ENCODE measurements around the gene PLEKHG1. TPM values are rescaled to one million over a fixed set of nuclear protein-coding genes. Genes with fewer than 3 reads are reported as not detected.

PLEKHG1 gene
- total RNA-seq, 1 donor from 2014 or later, result 0.57 TPM

GRCh38 chr6:150588888-150589499 is 10.7 kb upstream of the PLEKHG1 start:
- intact Hi-C loops (cut with micrococcal nuclease), result no loop called here

DNA sequence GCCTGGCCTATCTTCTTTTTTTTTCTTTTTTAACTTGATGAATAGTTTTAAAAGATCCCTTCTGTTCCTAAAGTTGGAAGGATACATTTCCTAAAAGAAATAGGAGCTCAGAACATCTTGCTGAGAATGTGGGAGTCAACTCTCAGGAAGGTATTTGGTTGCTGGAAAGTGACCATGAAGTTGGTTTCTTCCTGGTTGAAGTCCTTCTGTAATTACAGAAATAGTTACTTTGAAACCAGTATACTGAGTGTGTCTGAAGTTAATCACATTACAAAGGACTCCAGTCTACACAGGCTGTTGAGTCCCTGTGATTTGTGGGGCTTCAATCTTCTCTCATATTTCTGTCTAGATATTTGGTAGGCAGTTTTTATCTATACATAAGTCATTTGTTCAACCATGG is 9.8 kb upstream of the PLEKHG1 start:
- intact Hi-C loops (cut with micrococcal nuclease), result no loop called here

- intact Hi-C loops (cut with micrococcal nuclease), result no loop called here
Observed at GRCh38 chr6:150590446-150590845, 9.2 kb upstream of the PLEKHG1 start.

DNA sequence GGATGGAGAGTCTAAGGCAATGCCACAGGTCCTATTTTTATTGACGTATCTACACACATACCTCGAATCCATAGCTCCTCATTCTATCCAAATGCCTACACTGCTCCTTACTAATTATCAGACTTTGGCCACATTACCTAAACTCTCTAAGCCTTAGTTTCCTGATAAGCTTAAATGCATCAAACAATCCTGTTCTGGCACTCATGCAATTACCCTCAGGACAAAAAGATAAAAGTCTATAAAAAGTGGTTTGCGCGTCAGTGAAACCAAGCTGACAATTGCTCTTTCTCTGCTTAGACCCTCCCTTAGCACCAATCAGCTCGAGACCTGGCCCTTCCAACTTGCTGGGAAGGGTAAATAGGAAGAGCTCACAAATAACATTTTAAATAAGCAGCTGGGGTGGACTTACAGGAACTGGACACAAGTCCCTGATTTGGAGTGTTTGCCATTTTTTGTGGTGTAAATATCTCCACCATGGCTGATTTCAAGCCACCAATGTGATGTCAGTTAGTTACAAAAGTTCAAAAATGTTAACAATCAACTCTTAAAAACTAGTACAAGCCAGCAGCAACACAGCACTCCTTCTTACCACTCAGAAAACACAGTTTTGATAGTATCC is 7.2 kb upstream of the PLEKHG1 start:
- intact Hi-C loops (cut with micrococcal nuclease), result no loop called here

DNA sequence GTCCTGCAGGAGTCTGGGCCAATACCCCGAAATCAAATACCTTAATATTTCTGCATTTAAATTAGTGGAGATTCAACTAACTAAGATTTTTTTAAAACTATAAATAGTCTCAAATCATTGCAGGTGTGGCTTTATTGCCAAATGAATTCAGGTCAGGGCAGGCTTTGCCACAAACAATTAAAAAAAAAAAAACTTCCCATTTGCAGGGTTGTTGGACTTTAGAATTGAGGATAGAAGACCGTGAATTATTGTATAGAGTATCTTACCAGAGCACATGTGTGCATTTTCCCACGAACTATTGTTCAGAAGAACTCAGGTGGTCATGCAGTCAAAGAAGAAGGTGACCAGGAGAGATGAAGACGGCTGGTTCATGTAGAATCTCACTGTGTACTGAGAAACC is 6.6 kb upstream of the PLEKHG1 start:
- intact Hi-C loops (cut with micrococcal nuclease), result no loop called here

- intact Hi-C loops (cut with micrococcal nuclease), result loop anchor here (5.0 kb wide), 1 partner anchor 216 kb away; no protein-coding TSS in a partner anchor
Observed at GRCh38 chr6:150596439-150596838, 3.2 kb upstream of the PLEKHG1 start.

DNA sequence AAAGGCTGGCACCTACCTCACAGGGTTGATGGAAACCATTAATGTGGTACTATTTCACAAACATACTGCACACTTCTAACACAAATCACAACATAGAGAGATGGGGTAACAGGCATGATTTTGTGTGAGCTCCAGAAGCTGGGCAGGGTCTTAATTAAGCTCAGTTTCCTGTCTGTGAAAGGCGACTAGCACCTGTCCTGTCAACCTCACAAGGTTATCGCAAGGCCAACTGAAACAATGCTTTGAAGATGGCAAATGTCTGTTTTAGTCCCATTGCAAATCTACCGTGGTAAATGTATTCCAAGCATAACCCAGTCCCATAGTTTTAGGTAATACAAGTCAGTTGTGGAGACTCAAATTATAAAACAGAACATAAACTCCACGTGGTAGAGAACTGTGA is 1.3 kb upstream of the PLEKHG1 start:
- intact Hi-C loops (cut with micrococcal nuclease), result loop anchor here (5.0 kb wide), 1 partner anchor 214 kb away; no protein-coding TSS in a partner anchor

DNA sequence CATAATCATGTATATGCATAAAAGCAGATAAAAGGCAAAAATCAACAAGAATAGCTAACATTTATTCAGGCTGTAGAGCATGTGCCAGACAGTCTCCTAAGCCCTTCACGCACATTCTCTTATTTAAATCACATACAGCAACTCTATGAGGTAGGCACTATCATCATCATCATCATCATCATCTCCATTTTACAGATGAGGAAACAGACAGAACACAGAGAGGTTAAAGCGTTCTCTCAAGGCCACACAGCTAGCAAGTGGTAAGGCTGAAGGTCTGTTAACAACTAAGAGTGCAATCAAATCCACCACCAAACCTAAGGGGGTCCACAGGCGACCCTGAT is 857 bp upstream of the PLEKHG1 start:
- intact Hi-C loops (cut with micrococcal nuclease), result loop anchor here (5.0 kb wide), 1 partner anchor 213 kb away; no protein-coding TSS in a partner anchor

DNA sequence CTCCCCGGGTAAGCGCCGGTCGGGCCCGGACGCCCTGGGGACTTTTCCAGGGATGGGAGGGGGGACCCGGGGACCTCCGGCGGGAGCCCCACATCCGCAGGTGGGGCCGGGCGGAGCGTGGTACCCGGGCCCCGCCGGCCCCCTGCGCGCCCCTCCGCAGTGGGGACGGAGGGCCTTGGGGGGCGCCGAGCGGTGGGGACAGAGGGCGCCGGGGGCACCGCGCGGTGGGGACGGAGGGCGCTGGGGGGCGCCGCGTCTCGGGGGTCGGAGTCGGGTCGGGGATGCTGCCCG is 270 bp downstream of the PLEKHG1 start:
- intact Hi-C loops (cut with micrococcal nuclease), result loop anchor here (2.0 kb wide), 1 partner anchor 181 kb away; no protein-coding TSS in a partner anchor

DNA sequence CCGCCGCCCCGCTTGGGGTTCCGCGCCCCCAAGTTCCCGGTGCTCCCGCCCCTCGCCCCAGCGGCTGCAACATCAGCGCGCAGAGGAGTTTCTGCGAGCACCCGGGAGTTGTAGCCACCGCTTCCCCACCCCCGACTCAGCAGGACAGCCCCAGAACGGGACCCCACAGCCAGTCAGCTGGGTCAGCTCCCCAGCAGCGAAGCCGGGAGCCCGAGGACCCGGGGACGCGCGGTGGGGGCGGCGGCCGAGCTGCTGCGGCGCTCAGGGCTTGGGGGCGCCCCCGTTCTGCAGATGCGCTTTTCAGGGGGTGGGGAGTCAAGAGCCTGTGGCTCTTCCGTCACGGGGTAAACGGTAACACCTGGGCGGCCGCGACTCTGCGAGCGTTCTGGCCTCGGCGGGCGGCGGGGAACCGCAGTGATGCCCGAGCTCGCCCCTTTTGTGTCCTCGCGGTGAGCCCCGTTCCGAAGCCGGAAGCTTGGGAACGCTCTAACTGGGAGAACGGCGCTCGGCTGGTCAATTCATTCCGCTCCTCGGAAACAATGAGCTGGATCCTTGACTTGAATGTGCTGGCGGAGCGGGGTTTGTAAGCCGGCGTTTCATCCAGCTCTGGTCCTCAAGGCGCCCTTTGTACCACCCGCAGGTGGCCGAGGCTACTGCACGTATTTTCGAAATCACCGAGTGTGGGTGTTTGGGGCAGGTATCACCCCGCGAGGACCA is 774 bp downstream of the PLEKHG1 start:
- intact Hi-C loops (cut with micrococcal nuclease), result loop anchor here (2.0 kb wide), 1 partner anchor 182 kb away; no protein-coding TSS in a partner anchor

DNA sequence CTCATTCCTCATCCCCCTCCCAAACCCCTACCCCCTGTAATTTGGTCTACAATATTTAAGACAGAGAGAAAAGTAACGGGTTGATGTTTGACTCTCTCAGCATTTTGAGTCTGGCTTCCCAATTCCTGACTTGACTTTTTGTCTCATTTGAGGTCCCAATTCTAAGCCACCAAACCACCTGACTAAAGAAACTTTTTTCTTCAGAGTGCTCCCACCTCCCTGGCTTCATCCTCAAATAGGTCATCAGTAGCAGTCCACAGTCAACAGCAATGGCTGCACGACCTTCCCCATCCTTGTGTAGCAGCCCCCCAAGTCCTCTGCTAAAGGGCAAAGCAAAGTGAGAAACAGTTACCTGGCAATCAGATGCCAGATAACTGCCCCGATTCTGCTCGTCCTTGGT is 1.8 kb downstream of the PLEKHG1 start:
- intact Hi-C loops (cut with micrococcal nuclease), result loop anchor here (2.0 kb wide), 1 partner anchor 183 kb away; no protein-coding TSS in a partner anchor

DNA sequence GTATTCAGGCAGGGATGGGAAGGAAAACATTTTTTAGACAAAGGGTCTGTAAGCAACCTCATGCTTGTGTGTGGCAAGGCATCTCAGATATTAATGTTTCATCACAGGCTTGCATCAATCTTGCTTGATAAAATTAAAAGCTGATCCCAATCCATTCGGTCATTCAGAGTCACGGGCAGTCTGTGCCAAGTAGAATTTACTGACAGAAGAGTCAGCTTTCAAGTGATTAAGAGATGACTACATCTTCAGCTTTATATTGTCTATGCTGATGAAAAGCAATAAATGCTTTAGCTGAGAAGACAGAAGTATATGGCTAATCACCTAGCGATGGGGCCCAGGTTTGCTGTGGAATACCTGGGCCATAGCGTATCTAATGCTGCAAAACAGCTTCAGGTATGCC is 3.5 kb downstream of the PLEKHG1 start:
- intact Hi-C loops (cut with micrococcal nuclease), result no loop called here

DNA sequence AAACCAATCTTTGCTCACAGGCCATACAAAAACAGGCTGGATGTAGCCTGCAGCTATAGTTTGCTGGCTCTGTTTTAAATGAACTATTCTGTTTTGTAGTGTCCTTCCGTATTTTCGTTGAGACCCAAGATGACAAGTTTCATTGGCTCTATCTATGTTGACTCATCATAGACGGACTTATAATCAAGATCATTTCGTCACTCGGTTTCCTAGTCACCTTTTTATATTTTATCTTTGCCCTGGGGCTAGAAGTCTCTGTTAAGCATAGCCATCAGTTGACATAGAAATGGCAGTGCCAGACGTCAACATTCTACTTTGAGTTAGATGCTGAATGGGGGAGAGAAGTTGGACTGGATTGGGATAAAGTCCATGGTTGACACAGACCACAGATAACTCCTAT is 4.8 kb downstream of the PLEKHG1 start:
- intact Hi-C loops (cut with micrococcal nuclease), result no loop called here

DNA sequence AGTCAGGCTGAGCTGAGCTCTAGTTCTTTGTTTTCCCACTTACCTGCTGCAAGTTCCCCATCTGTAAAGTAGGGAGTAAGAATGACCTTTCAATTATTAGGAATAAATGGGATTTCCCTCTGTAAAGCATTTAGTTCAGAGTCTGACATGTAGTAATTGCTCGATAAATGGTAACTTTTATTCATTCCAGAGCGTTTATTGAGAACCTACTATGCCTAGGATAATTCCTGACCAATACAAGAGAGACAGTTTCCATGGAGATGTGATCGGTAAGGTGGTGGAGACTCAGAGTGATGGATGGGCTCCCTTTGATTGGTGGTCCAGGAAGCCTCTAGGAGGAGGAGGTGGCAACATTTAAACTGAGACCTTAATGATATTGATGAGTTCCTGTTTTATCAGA is 5.6 kb downstream of the PLEKHG1 start:
- intact Hi-C loops (cut with micrococcal nuclease), result no loop called here

- intact Hi-C loops (cut with micrococcal nuclease), result no loop called here
Observed at GRCh38 chr6:150606168-150606591, 6.5 kb downstream of the PLEKHG1 start.

DNA sequence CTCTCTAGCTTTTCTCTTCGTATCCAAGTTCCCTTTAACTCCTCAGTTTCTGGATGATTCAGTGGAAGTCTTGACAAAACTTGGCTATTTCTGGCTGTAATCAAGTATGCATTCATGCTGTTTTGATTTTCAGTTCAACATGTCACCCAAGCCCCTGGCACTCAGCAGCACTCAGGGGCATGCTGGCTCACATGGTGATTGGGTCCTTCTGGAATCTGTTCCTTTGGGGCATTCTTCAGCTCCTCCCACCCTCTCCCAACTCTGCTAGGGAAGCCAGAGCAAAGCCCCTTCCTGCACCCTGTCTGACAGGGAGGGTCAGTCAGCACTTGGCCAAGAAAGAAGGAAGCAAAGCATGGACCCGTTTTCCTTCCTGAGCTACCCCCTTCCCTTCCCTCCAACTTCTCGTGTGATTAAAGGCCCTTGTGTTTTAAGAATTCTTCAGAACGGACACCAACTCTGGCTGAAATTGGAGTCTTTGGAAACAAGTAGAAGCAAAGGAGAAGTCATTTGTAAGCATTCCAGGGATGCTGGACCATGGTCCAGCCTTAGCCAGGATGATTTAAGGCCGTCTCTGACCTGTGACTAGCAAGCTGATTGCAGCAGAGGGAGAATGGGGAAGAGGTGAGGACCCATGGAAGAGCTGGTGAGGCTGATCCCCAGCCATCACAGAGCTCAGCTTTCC is 7.1 kb downstream of the PLEKHG1 start:
- intact Hi-C loops (cut with micrococcal nuclease), result no loop called here

DNA sequence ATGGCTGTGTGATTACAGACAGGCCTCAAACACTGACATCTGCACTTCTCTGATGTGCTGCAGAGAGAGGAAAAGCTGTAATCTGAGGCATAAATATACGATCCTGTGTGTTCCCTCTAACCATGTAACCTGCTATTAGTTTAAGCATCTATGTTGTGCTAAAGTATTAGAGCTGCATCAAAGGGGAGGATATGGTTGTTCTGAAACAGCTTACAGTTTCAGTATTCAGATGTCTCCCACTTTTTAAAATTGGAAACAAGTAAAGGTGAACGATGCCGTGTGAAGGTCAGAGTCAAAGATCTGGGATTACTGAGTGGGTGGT is 7.6 kb downstream of the PLEKHG1 start:
- intact Hi-C loops (cut with micrococcal nuclease), result no loop called here

DNA sequence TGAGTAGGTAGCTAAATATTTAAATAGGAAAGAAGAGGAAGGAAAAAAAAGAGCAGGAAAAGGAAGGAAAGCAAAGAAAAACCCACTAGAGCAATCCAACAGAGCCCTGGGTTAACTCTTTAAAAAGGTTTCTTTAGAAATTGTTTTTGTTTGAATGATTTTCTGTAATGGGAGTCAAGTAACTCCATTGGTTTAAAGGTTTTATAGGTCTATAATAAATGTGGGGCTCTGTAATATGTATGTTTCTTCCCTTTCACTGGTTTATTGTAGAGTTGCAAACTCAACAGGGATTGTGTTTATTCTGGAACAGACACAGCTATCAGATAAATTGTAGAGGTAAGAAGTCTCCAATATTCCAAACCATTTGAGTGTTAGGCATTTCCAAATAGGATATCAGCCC is 10.9 kb downstream of the PLEKHG1 start:
- intact Hi-C loops (cut with micrococcal nuclease), result no loop called here

GRCh38 chr6:150613269-150613668 is 13.6 kb downstream of the PLEKHG1 start:
- intact Hi-C loops (cut with micrococcal nuclease), result no loop called here

GRCh38 chr6:150615967-150616366 is 16.3 kb downstream of the PLEKHG1 start:
- intact Hi-C loops (cut with micrococcal nuclease), result no loop called here

GRCh38 chr6:150616586-150616985 is 16.9 kb downstream of the PLEKHG1 start:
- intact Hi-C loops (cut with micrococcal nuclease), result no loop called here

GRCh38 chr6:150617062-150617461 is 17.4 kb downstream of the PLEKHG1 start:
- intact Hi-C loops (cut with micrococcal nuclease), result no loop called here
